Neuronal stem cell (in vitro differentiated cells): ENCODE data around the gene TNF.

Source experiments
- DNase-seq: peaks from one replicate; pipeline ENCODE4 v3.0.0-alpha.2; 2013; ENCODE audit warnings: low spot score
- H2AFZ ChIP-seq: one replicate; pipeline ENCODE4 v1.6.1; 2013; ENCODE audit warnings: mild to moderate bottlenecking, low read length, inconsistent platforms
- H2AK5ac ChIP-seq: 2 replicates; pipeline ENCODE4 v1.6.1; 2013; ENCODE audit warnings: low read depth, mild to moderate bottlenecking, inconsistent platforms, low read length, moderate library complexity, mixed read lengths
- H2BK120ac ChIP-seq: 2 replicates; pipeline ENCODE4 v1.6.1; 2013; ENCODE audit warnings: low read depth, mild to moderate bottlenecking, inconsistent platforms, low read length, moderate library complexity, mixed read lengths
- H2BK12ac ChIP-seq: one replicate; pipeline ENCODE4 v1.6.1; 2013; ENCODE audit warnings: low read length, inconsistent platforms
- H2BK15ac ChIP-seq: 2 replicates; pipeline ENCODE4 v1.6.1; 2013; ENCODE audit warnings: mild to moderate bottlenecking, low read length, inconsistent platforms, mixed read lengths
- H2BK5ac ChIP-seq: one replicate; pipeline ENCODE4 v1.6.1; 2013; ENCODE audit warnings: inconsistent platforms, mild to moderate bottlenecking, low read length, moderate library complexity
- H3K14ac ChIP-seq: one replicate; pipeline ENCODE4 v1.6.1; 2013; ENCODE audit warnings: low read length, inconsistent platforms
- H3K18ac ChIP-seq: 2 replicates; pipeline ENCODE4 v1.6.1; 2013; ENCODE audit warnings: low read length, inconsistent platforms
- H3K23ac ChIP-seq: 2 replicates; pipeline ENCODE4 v1.6.1; 2013; ENCODE audit warnings: low read depth, mild to moderate bottlenecking, mixed read lengths, low read length, inconsistent platforms; ENCODE audit not compliant: poor library complexity
- H3K27ac ChIP-seq: replicated peaks from 3 replicates; pipeline ENCODE4 v1.5.1; 2013; ENCODE audit warnings: low read length, inconsistent platforms
- H3K27me3 ChIP-seq, 3 experiments: 2 replicates each; pipeline ENCODE4 v1.6.1; 2013; ENCODE audit warnings: low read length in 3 of 3, mild to moderate bottlenecking in 2 of 3, inconsistent platforms in 1 of 3, low read depth in 1 of 3, mixed read lengths in 1 of 3, moderate library complexity in 1 of 3; ENCODE audit not compliant: control insufficient read depth in 3 of 3, insufficient read depth in 3 of 3
- H3K36me3 ChIP-seq, 2 donors: replicated peaks in 1 of 2; 2 replicates each; pipeline ENCODE4 v1.6.1; 2013; ENCODE audit warnings: low read length in 2 of 2; ENCODE audit not compliant: control insufficient read depth in 2 of 2, insufficient read depth in 2 of 2
- H3K4ac ChIP-seq: 2 replicates; pipeline ENCODE4 v1.6.1; 2013; ENCODE audit warnings: inconsistent platforms, mild to moderate bottlenecking, low read length, moderate library complexity
- H3K4me1 ChIP-seq, 2 donors: 1 replicate in 1 of 2; 2 replicates in 1 of 2; pipeline ENCODE4 v1.6.1; 2013; ENCODE audit warnings: low read length in 2 of 2, low read depth in 1 of 2; ENCODE audit not compliant: control insufficient read depth in 2 of 2, insufficient read depth in 1 of 2
- H3K4me2 ChIP-seq: one replicate; pipeline ENCODE4 v1.6.1; 2013; ENCODE audit warnings: mild to moderate bottlenecking, low read length, inconsistent platforms; ENCODE audit not compliant: insufficient read depth, poor library complexity, severe bottlenecking
- H3K4me3 ChIP-seq, 2 donors: 2 replicates each; pipeline ENCODE4 v1.5.1; 2013; ENCODE audit warnings: low read length in 2 of 2, mild to moderate bottlenecking in 2 of 2, inconsistent platforms in 1 of 2, moderate library complexity in 1 of 2
- H3K79me1 ChIP-seq: one replicate; pipeline ENCODE4 v1.6.1; 2013; ENCODE audit warnings: low read depth, mild to moderate bottlenecking, inconsistent platforms, low read length, moderate library complexity
- H3K9ac ChIP-seq: one replicate; pipeline ENCODE4 v1.6.1; 2013; ENCODE audit warnings: mild to moderate bottlenecking, low read depth, low read length, inconsistent platforms; ENCODE audit not compliant: poor library complexity
- H3K9me3 ChIP-seq, 2 donors: replicated peaks in 1 of 2; 2 replicates each; pipeline versions ENCODE3 to v1.6.1; 2013; ENCODE audit warnings: low read length in 2 of 2, mild to moderate bottlenecking in 2 of 2, inconsistent platforms in 1 of 2, low read depth in 1 of 2, mixed read lengths in 1 of 2, moderate library complexity in 1 of 2; ENCODE audit not compliant: control insufficient read depth in 2 of 2, insufficient read depth in 1 of 2
- H4K8ac ChIP-seq: one replicate; pipeline ENCODE4 v1.6.1; 2013; ENCODE audit warnings: low read depth, mild to moderate bottlenecking, inconsistent platforms, low read length, moderate library complexity
- H4K91ac ChIP-seq: one replicate; pipeline ENCODE4 v1.6.1; 2013; ENCODE audit warnings: low read length, low read depth, mild to moderate bottlenecking, inconsistent platforms; ENCODE audit not compliant: poor library complexity
- WGBS, 2 donors: extraction: QIAGEN DNeasy Blood & Tissue Kit; methylation state at CpG; one replicate each; pipeline ENCODE4 v1.1.7; 2013; ENCODE audit warnings: missing lambda C conversion rate in 2 of 2, mixed read lengths in 1 of 2; ENCODE audit not compliant: insufficient read length in 2 of 2, insufficient replicate concordance in 1 of 2; ENCODE audit errors: extremely low coverage in 2 of 2; 5-methylcytosine and 5-hydroxymethylcytosine counted together

The TNF gene

DNA sequence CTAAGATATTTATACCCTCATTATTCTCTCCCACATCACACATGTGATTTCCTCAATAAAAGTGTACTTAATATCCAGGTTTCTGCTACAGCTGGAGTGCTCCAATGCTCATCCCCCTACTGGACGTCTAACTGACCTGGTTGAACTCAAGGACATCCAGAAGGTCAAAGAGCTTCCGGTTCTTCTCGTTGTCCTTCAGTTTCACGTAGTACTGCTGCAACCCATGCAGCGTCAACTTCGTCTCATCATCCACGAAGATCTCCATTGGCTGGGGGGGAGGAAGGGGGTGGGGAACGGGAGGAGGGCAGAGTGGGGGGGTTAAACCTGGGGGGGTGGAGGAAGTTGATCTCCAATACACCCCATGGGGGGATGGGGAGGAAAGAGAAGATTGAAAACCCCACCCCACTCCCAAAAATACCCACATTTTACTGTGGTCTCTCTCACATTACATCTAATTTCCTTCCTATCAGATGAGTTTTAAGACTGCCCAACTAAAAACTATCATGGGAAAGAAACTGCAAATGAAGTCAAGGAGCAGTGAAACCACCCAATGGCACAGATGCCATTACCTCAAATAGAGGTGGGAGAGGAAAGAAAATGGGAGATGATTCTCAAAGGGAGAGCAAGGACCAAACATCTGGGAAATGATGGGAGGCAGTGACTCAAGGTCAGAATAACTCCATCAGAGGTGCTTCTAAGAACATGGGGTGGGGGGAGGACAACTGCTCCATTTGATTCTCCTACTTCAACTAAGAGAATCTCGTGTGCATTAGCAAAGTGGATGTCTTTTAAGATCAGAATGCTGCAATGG, 42.5 kb upstream of the TNF start:
- no peak overlapping the region for H3K18ac ChIP-seq
- H2BK15ac ChIP-seq = no peak overlapping the region
- H2AK5ac ChIP-seq = no peak overlapping the region
- H2BK5ac ChIP-seq = no peak overlapping the region
- H4K8ac ChIP-seq = no peak overlapping the region
- no peak overlapping the region for H4K91ac ChIP-seq
- no peak overlapping the region for H3K4me3 ChIP-seq
- no peak overlapping the region for H3K23ac ChIP-seq
- no peak overlapping the region for H3K4ac ChIP-seq
- H3K9ac ChIP-seq = no peak overlapping the region
- H3K36me3 ChIP-seq = peaks cover 63 to 86% of the 10 kb centered on the region in 2 donors
- no peak overlapping the region for H2AFZ ChIP-seq
- no peak overlapping the region for H3K4me2 ChIP-seq
- H3K14ac ChIP-seq = no peak overlapping the region
- no peaks in the 10 kb centered on the region for H3K27me3 ChIP-seq
- H2BK120ac ChIP-seq = no peak overlapping the region
- H2BK12ac ChIP-seq = no peak overlapping the region
- WGBS, 2 donors = no CpG with 5 or more reads among the region's 9 CpGs
- no peaks in the 10 kb centered on the region for H3K9me3 ChIP-seq
- peaks cover 8% of the 10 kb centered on the region for H3K79me1 ChIP-seq
- H3K4me1 ChIP-seq = peaks cover 0 to 2% of the 10 kb centered on the region in 2 donors
- no peak for DNase-seq
- H3K27ac ChIP-seq = peak overlapping the region; percentile 34

DNA sequence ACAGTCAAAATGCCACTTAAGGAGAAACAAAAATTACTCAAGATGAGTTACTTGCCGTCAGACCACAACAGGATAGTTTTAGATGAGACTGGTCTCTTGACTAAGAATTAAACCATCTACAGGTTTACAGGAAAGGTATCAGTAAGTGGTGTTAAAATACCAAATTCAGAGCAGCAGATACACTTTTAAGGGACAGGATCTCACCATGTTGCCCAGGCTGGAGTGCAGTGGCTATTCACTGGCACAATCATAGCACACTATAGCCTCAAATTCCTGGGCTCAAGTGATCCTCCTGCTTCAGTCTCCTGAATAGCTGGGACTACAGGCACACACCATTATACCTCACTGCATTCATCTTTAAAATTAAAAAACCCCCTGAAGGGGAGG, 41.9 kb upstream of the TNF start:
- Histone ChIP-seq H3K36me3 (peaks cover 67 to 92% of the 10 kb centered on the region in 2 donors), H4K8ac (no peak overlapping the region), H2BK15ac (no peak overlapping the region), H3K4ac (no peak overlapping the region), H2BK5ac (no peak overlapping the region), H4K91ac (no peak overlapping the region), H3K18ac (no peak overlapping the region), H3K23ac (no peak overlapping the region), H2BK12ac (no peak overlapping the region), H3K4me2 (no peak overlapping the region), H3K4me3 (no peak overlapping the region), H3K79me1 (peaks cover 8% of the 10 kb centered on the region), H3K14ac (no peak overlapping the region), H2AFZ (no peak overlapping the region), H3K4me1 (peaks cover 0 to 2% of the 10 kb centered on the region in 2 donors), H3K27ac (no peak overlapping the region), H3K27me3 (no peaks in the 10 kb centered on the region), H2AK5ac (no peak overlapping the region), H3K9ac (no peak overlapping the region), H3K9me3 (no peaks in the 10 kb centered on the region), H2BK120ac (no peak overlapping the region)
- WGBS, 2 donors = no CpG with 5 or more reads among the region's 1 CpG
- DNase-seq = no peak

DNA sequence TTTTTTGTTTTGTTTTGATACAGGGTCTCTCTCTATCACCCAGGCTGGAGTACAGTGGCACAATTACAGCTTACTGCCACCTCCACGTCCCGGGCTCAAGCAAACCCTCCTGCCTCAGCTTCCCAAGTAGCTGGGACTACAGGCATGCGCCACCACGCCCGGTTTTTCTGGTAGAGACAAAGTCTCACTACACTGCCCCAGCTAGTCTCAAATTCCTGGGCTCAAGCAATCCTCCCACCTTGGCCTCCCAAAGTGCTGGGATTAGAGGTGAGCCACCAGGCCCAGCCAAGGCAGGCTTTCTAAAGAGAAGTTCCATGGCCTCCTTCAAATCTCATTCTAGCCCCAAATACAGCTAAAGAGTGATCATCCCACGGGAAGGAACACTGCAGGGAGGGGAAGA, 41.4 kb upstream of the TNF start:
- H2BK12ac ChIP-seq = no peak overlapping the region
- no peak overlapping the region for H2BK5ac ChIP-seq
- H4K8ac ChIP-seq = no peak overlapping the region
- no peak overlapping the region for H2AK5ac ChIP-seq
- no peak overlapping the region for H2AFZ ChIP-seq
- no peak overlapping the region for H3K4me3 ChIP-seq
- peaks cover 12% of the 10 kb centered on the region for H3K79me1 ChIP-seq
- peaks cover 2 to 5% of the 10 kb centered on the region in 2 donors for H3K4me1 ChIP-seq
- H3K9ac ChIP-seq = no peak overlapping the region
- H3K4ac ChIP-seq = no peak overlapping the region
- WGBS, 2 donors = no CpG with 5 or more reads among the region's 6 CpGs
- DNase-seq = no peak
- no peak overlapping the region for H3K4me2 ChIP-seq
- H3K23ac ChIP-seq = no peak overlapping the region
- H3K18ac ChIP-seq = no peak overlapping the region
- no peak overlapping the region for H2BK120ac ChIP-seq
- H3K27me3 ChIP-seq = no peaks in the 10 kb centered on the region
- H3K9me3 ChIP-seq = no peaks in the 10 kb centered on the region
- no peak overlapping the region for H3K14ac ChIP-seq
- peaks cover 73 to 98% of the 10 kb centered on the region in 2 donors for H3K36me3 ChIP-seq
- H3K27ac ChIP-seq = no peak overlapping the region
- H2BK15ac ChIP-seq = no peak overlapping the region
- H4K91ac ChIP-seq = no peak overlapping the region

DNA sequence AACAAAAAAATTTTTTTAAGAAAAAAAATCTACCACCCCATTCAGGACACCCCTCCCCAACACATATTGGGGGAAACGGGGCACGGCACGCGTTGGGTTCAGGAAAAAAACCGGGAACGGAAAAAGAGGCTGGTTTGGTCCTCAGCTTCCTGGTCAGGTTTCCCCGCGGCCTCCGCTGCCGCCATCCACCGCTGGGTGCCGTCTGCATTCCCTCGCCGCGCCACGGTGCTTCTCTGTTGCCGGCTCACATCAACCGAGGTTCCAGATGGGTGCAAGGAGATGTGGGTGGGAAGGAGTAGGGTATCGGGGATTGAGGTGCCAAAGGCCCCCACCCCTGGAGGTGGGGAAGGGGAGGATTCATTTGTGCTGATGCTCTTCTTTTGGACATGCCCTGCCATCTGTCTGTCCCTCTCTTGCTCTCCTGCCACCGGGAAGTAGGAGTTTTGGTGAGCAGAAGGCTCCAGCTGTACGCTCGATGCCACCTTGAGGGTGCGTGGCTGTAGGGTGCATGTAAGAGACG, 40.8 kb upstream of the TNF start:
- no peak overlapping the region for H2AFZ ChIP-seq
- H3K27me3 ChIP-seq = no peaks in the 10 kb centered on the region
- H2BK5ac ChIP-seq = no peak overlapping the region
- no peak overlapping the region for H2BK15ac ChIP-seq
- H3K23ac ChIP-seq = peak overlapping the region; percentile 48
- H3K14ac ChIP-seq = no peak overlapping the region
- H2BK120ac ChIP-seq = no peak overlapping the region
- no peak overlapping the region for H2BK12ac ChIP-seq
- H4K91ac ChIP-seq = no peak overlapping the region
- no peak overlapping the region for H3K4me3 ChIP-seq
- H3K79me1 ChIP-seq = peaks cover 12% of the 10 kb centered on the region
- no peak for DNase-seq
- H3K9me3 ChIP-seq = no peaks in the 10 kb centered on the region
- peaks cover 3 to 10% of the 10 kb centered on the region in 2 donors for H3K4me1 ChIP-seq
- H3K36me3 ChIP-seq = peaks cover 79 to 100% of the 10 kb centered on the region in 2 donors
- H3K9ac ChIP-seq = no peak overlapping the region
- no peak overlapping the region for H3K4ac ChIP-seq
- no peak overlapping the region for H4K8ac ChIP-seq
- H3K27ac ChIP-seq = no peak overlapping the region
- H3K18ac ChIP-seq = no peak overlapping the region
- no CpG with 5 or more reads among the region's 24 CpGs for WGBS, 2 donors
- no peak overlapping the region for H2AK5ac ChIP-seq
- no peak overlapping the region for H3K4me2 ChIP-seq
